CD4-positive, alpha-beta memory T cell (primary cell): Measurements from ENCODE around the gene BICD2. TPM values are rescaled to one million over a fixed set of nuclear protein-coding genes. Genes with fewer than 3 reads are reported as not detected.

Source experiments
- CTCF ChIA-PET: fragments of 350-600 bp; sonication (Branson Sonifier 250); formaldehyde crosslinking; loops from one replicate; lab custom pipeline; 2021; ENCODE audit warnings: inconsistent platforms; ENCODE audit not compliant: partially characterized antibody; lab: Charles Lee
- POLR2A ChIA-PET: fragments of 350-600 bp; sonication (Branson Sonifier 250); formaldehyde crosslinking; loops from one replicate; lab custom pipeline; 2021; ENCODE audit not compliant: partially characterized antibody; lab: Charles Lee
- DNase-seq, 5 donors: peaks; one replicate each; pipeline versions ENCODE4 v3.0.0 to v3.0.0-alpha.2; 2020 to 2022; ENCODE audit warnings: mixed read lengths in 1 of 5
- H3K27ac ChIP-seq: one replicate; pipeline ENCODE4 v1.7.0; 2013; ENCODE audit warnings: low read depth, low read length
- H3K27me3 ChIP-seq: 2 replicates; pipeline ENCODE4 v1.7.0; 2013; ENCODE audit warnings: mild to moderate bottlenecking, low read length, moderate library complexity; ENCODE audit not compliant: insufficient read depth
- H3K36me3 ChIP-seq: 2 replicates; pipeline ENCODE4 v1.7.0; 2013; ENCODE audit warnings: mild to moderate bottlenecking, low read length, moderate library complexity; ENCODE audit not compliant: insufficient read depth
- H3K4me1 ChIP-seq: 2 replicates; pipeline ENCODE4 v1.7.0; 2013; ENCODE audit warnings: mild to moderate bottlenecking, low read length, moderate library complexity; ENCODE audit not compliant: insufficient read depth
- H3K4me3 ChIP-seq, 2 donors: one replicate each; pipeline ENCODE4 v1.7.0; 2013; ENCODE audit warnings: low read length in 2 of 2, mild to moderate bottlenecking in 1 of 2
- H3K9me3 ChIP-seq, 2 donors: one replicate each; pipeline ENCODE4 v1.7.0; 2013; ENCODE audit warnings: low read length in 2 of 2, control low read depth in 1 of 2; ENCODE audit not compliant: control insufficient read depth in 1 of 2
- H3K27ac Mint-ChIP-seq, 7 donors: one replicate each; pipeline ENCODE4 v1.8.0; 2020 to 2021; ENCODE audit warnings: mixed read lengths in 7 of 7, mild to moderate bottlenecking in 6 of 7, inconsistent platforms in 3 of 7, moderate library complexity in 3 of 7
- H3K27me3 Mint-ChIP-seq, 2 donors: one replicate each; pipeline ENCODE4 v1.8.0; 2020 to 2021; ENCODE audit warnings: mixed read lengths in 2 of 2
- H3K36me3 Mint-ChIP-seq, 2 donors: one replicate each; pipeline ENCODE4 v1.8.0; 2020 to 2021; ENCODE audit warnings: mixed read lengths in 2 of 2, inconsistent platforms in 1 of 2, mild to moderate bottlenecking in 1 of 2
- H3K4me1 Mint-ChIP-seq, 4 donors: one replicate each; pipeline ENCODE4 v1.8.0; 2020 to 2021; ENCODE audit warnings: mixed read lengths in 4 of 4, mild to moderate bottlenecking in 1 of 4
- H3K4me3 Mint-ChIP-seq, 8 donors: one replicate each; pipeline ENCODE4 v1.8.0; 2020 to 2021; ENCODE audit warnings: mixed read lengths in 8 of 8, mild to moderate bottlenecking in 7 of 8, moderate library complexity in 6 of 8, inconsistent platforms in 3 of 8
- H3K9me3 Mint-ChIP-seq, 8 donors: one replicate each; pipeline ENCODE4 v1.8.0; 2020 to 2021; ENCODE audit warnings: mixed read lengths in 8 of 8, mild to moderate bottlenecking in 5 of 8, inconsistent platforms in 3 of 8, moderate library complexity in 1 of 8
- intact Hi-C: fragments of 100-400 bp; cut with micrococcal nuclease; formaldehyde crosslinking; loops from one replicate; pipeline ENCODE4 v1.15.1; 2023
- polyA plus RNA-seq, 2 donors: library from polyadenylated mRNA; unstranded; fragments of 300-500 nt; fragmentation: Illumina TruSeq; gene quantifications; one replicate each; pipeline ENCODE4 v1.2.3, GENCODE V29; 2021
- total RNA-seq, 2 experiments: library from RNA; stranded (reverse); gene quantifications; one replicate each; pipeline ENCODE4 v1.2.3, GENCODE V29; 2021

Gene BICD2
- total and polyA plus RNA-seq, 4 experiments from 2014 or later = 3.8 to 34.2 (median 26.7) TPM

DNA sequence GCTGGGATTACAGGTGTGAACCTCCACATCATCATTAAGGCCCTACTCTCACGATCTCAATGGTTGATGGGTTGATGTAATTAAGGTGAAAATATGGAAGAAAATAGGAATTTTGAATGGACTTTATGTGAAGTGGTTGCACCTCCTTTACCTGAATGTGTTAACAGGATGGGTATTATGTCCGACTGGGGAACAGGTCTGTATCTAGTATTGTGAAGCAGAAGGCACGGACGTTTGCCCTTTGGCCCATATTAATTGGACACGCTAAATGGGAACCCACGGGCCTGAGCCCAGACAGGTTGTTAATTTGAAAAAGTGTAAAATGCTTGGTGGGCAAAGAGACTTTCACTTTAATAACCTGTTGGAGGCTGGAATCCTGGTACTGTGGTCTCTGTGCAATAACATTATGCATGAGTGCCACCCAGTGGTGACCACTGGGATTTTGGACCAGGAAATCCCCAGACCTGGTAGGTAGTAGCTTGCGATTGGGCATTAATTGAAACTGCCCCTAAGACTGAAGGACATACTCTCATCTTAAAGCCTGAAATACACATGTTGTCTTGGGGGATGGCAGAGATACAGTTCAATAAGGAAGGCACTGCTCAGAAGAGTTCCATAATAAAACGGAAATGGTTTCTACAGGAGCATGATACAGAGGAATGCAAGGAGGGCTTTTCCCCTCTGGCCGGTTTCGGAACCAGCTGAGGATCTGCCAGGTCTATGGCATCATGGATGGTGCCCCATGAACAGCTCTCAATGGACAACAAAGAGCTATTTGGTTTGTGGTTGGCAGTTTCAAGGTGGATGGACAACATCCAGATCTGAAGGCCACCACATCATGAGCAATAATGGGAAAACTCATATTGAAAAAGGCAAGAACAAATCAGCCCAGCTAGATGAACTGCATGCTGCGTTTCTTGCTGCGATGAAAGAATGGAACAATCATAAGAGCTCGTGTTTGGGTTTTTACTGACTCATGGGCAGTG lies 26.2 kb upstream of the BICD2 start:
- peaks cover 0 to 9% of the 10 kb centered on the region in 2 donors for H3K36me3 Mint-ChIP-seq
- Histone ChIP-seq H3K9me3 (no peaks in the 10 kb centered on the region), H3K4me3 (no peak overlapping the region), H3K27ac (no peak overlapping the region), H3K36me3 (no peaks in the 10 kb centered on the region), H3K27me3 (no peaks in the 10 kb centered on the region), H3K4me1 (no peaks in the 10 kb centered on the region)
- peak overlapping the region in 2 of 8 donors; percentile 35 to 40 for H3K4me3 Mint-ChIP-seq
- peaks cover 3 to 9% (median 5%) of the 10 kb centered on the region in 4 donors for H3K4me1 Mint-ChIP-seq
- peak; percentile 69 to 75 (median 72) for DNase-seq
- peak overlapping the region in 4 of 7 donors; percentile 1 to 77 (median 48) for H3K27ac Mint-ChIP-seq
- CTCF ChIA-PET = interaction anchor here (0.6 to 9.4 kb wide), 17 partner anchors 8 to 655 kb away, joined by 3 to 157 read pairs (median 5); partner anchors contain the start of genes BICD2 and IPPK
- intact Hi-C loops = loop anchor here (1.0 to 5.0 kb wide), 5 partner anchors 26 to 674 kb away; partner anchors contain the start of genes IARS1 and SPTLC1
- POLR2A ChIA-PET = interaction anchor here (0.8 to 1.4 kb wide), 5 partner anchors 72 to 653 kb away, joined by 3 to 9 read pairs (median 3); no protein-coding TSS in a partner anchor
- peaks cover 4 to 5% of the 10 kb centered on the region in 2 donors for H3K27me3 Mint-ChIP-seq
- H3K9me3 Mint-ChIP-seq = peaks cover 0 to 17% (median 11%) of the 10 kb centered on the region in 8 donors

GRCh38 chr9:92786298-92786697 lies 21.7 kb upstream of the BICD2 start:
- peaks cover 0 to 26% (median 15%) of the 10 kb centered on the region in 8 donors for H3K9me3 Mint-ChIP-seq
- H3K4me3 Mint-ChIP-seq = no peak overlapping the region
- no peak overlapping the region for H3K4me3 ChIP-seq
- H3K27me3 ChIP-seq = no peaks in the 10 kb centered on the region
- POLR2A ChIA-PET = interaction anchor here (0.8 kb wide), 1 partner anchor 23 kb away, joined by 3 read pairs; no protein-coding TSS in a partner anchor
- H3K27ac Mint-ChIP-seq = no peak overlapping the region
- peaks cover 2 to 3% of the 10 kb centered on the region in 2 donors for H3K27me3 Mint-ChIP-seq
- H3K4me1 Mint-ChIP-seq = peaks cover 3 to 10% (median 8%) of the 10 kb centered on the region in 4 donors
- no peaks in the 10 kb centered on the region for H3K36me3 ChIP-seq
- intact Hi-C loops = no loop called here
- no peaks in the 10 kb centered on the region for H3K9me3 ChIP-seq
- peaks cover 0 to 10% of the 10 kb centered on the region in 2 donors for H3K36me3 Mint-ChIP-seq
- DNase-seq = no peak
- CTCF ChIA-PET = interaction anchor here (1.4 to 9.4 kb wide), 2 partner anchors 70 to 646 kb away, joined by 4 to 157 read pairs; no protein-coding TSS in a partner anchor
- H3K27ac ChIP-seq = no peak overlapping the region
- no peaks in the 10 kb centered on the region for H3K4me1 ChIP-seq

- H3K4me1 Mint-ChIP-seq = peaks cover 0 to 3% (median 1%) of the 10 kb centered on the region in 4 donors
- intact Hi-C loops = no loop called here
- no peak overlapping the region for H3K4me3 ChIP-seq
- H3K9me3 ChIP-seq = no peaks in the 10 kb centered on the region
- ChIA-PET CTCF (no interaction called here), POLR2A (no interaction called here)
- no peak for DNase-seq
- no peak overlapping the region for H3K27ac ChIP-seq
- peaks cover 0 to 22% (median 15%) of the 10 kb centered on the region in 8 donors for H3K9me3 Mint-ChIP-seq
- peak overlapping the region in 2 of 7 donors; percentile 44 to 66 for H3K27ac Mint-ChIP-seq
- no peaks in the 10 kb centered on the region for H3K27me3 ChIP-seq
- no peaks in the 10 kb centered on the region for H3K4me1 ChIP-seq
- no peak overlapping the region for H3K4me3 Mint-ChIP-seq
- peaks cover 0 to 10% of the 10 kb centered on the region in 2 donors for H3K36me3 Mint-ChIP-seq
- H3K27me3 Mint-ChIP-seq = peaks cover 2 to 4% of the 10 kb centered on the region in 2 donors
- no peaks in the 10 kb centered on the region for H3K36me3 ChIP-seq
Observed at GRCh38 chr9:92781899-92782298, 17.3 kb upstream of the BICD2 start.

DNA sequence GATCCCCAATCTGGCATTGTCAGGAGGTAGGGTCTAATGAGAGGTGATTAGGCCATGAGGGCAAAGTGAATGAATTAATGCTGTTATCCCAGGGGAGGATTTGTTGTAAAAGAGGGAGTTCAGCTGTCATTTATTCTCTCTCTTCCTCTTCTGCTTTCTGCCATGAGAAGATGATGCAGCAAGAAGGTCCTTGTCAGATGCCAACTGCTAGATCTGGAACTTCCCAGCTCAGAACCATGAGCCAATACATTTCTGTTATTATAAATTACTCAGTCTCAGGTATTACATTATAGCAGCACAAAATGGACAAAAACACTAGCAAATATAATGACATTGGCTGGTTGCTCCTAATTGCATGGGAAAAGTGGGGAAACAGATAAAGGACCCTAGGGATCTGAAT lies 15.6 kb upstream of the BICD2 start:
- H3K4me3 Mint-ChIP-seq = no peak overlapping the region
- DNase-seq = no peak
- no peaks in the 10 kb centered on the region for H3K36me3 Mint-ChIP-seq
- peaks cover 4 to 5% of the 10 kb centered on the region in 2 donors for H3K27me3 Mint-ChIP-seq
- POLR2A ChIA-PET = no interaction called here
- no peak overlapping the region for H3K27ac Mint-ChIP-seq
- Histone ChIP-seq H3K36me3 (no peaks in the 10 kb centered on the region), H3K27ac (no peak overlapping the region), H3K9me3 (no peaks in the 10 kb centered on the region), H3K4me3 (no peak overlapping the region), H3K4me1 (no peaks in the 10 kb centered on the region), H3K27me3 (no peaks in the 10 kb centered on the region)
- H3K4me1 Mint-ChIP-seq = peaks cover 0 to 3% (median 1%) of the 10 kb centered on the region in 4 donors
- CTCF ChIA-PET = interaction anchor here (0.5 to 2.0 kb wide), 3 partner anchors 9 to 545 kb away, joined by 3 to 7 read pairs (median 3); no protein-coding TSS in a partner anchor
- peaks cover 0 to 6% (median 2%) of the 10 kb centered on the region in 8 donors for H3K9me3 Mint-ChIP-seq
- intact Hi-C loops = no loop called here

- H3K4me1 Mint-ChIP-seq = peaks cover 4 to 10% (median 5%) of the 10 kb centered on the region in 4 donors
- H3K36me3 Mint-ChIP-seq = no peaks in the 10 kb centered on the region
- H3K4me3 Mint-ChIP-seq = no peak overlapping the region
- H3K4me1 ChIP-seq = peaks cover 10% of the 10 kb centered on the region
- peaks cover 5 to 9% of the 10 kb centered on the region in 2 donors for H3K27me3 Mint-ChIP-seq
- H3K9me3 ChIP-seq = no peaks in the 10 kb centered on the region
- POLR2A ChIA-PET = no interaction called here
- intact Hi-C loops = no loop called here
- no peak for DNase-seq
- no peaks in the 10 kb centered on the region for H3K36me3 ChIP-seq
- H3K27me3 ChIP-seq = no peaks in the 10 kb centered on the region
- H3K9me3 Mint-ChIP-seq = peaks cover 0 to 4% (median 1%) of the 10 kb centered on the region in 8 donors
- no peak overlapping the region for H3K27ac Mint-ChIP-seq
- CTCF ChIA-PET = interaction anchor here (0.9 kb wide), 1 partner anchor 14 kb away, joined by 3 read pairs; no protein-coding TSS in a partner anchor
- no peak overlapping the region for H3K27ac ChIP-seq
- no peak overlapping the region for H3K4me3 ChIP-seq
Observed at GRCh38 chr9:92775466-92775865, 10.8 kb upstream of the BICD2 start.

- intact Hi-C loops = no loop called here
- Histone ChIP-seq H3K4me1 (peaks cover 20% of the 10 kb centered on the region), H3K9me3 (no peaks in the 10 kb centered on the region), H3K36me3 (no peaks in the 10 kb centered on the region), H3K27ac (no peak overlapping the region), H3K4me3 (no peak overlapping the region), H3K27me3 (no peaks in the 10 kb centered on the region)
- peaks cover 0 to 1% (median under 1%) of the 10 kb centered on the region in 8 donors for H3K9me3 Mint-ChIP-seq
- H3K4me1 Mint-ChIP-seq = peaks cover 12 to 22% (median 15%) of the 10 kb centered on the region in 4 donors
- H3K4me3 Mint-ChIP-seq = no peak overlapping the region
- ChIA-PET CTCF (interaction anchor here (0.7 to 1.2 kb wide), 3 partner anchors 9 to 57 kb away, joined by 3 to 5 read pairs (median 3); no protein-coding TSS in a partner anchor), POLR2A (interaction anchor here (1.1 kb wide), 1 partner anchor 54 kb away, joined by 3 read pairs; no protein-coding TSS in a partner anchor)
- no peaks in the 10 kb centered on the region for H3K36me3 Mint-ChIP-seq
- peaks cover 4 to 9% of the 10 kb centered on the region in 2 donors for H3K27me3 Mint-ChIP-seq
- DNase-seq = no peak
- no peak overlapping the region for H3K27ac Mint-ChIP-seq
Observed at GRCh38 chr9:92774274-92774673, 9.6 kb upstream of the BICD2 start.
